GM12874 (cell line): ENCODE data around the gene ERC1.
A peak's percentile ranks its signal among the peaks of the same experiment; 100 is the strongest.

Experiments
- CTCF ChIP-seq: IDR thresholded peaks from 2 replicates; pipeline ENCODE4 v1.5.1; 2011; ENCODE audit warnings: low read depth, mild to moderate bottlenecking, control low read depth, low read length, moderate library complexity; ENCODE audit not compliant: insufficient read depth

The ERC1 gene

GRCh38 chr12:1530592-1531152 lies 539.6 kb downstream of the ERC1 start:
- no peak for TF ChIP-seq CTCF

GRCh38 chr12:1531153-1531653 lies 540.2 kb downstream of the ERC1 start:
- no peak for TF ChIP-seq CTCF

GRCh38 chr12:1531654-1532374 lies 540.8 kb downstream of the ERC1 start:
- no peak for TF ChIP-seq CTCF

- no peak for TF ChIP-seq CTCF
These were observed 541.5 kb downstream of the ERC1 start for GRCh38 chr12:1532375-1533165.

- TF ChIP-seq CTCF, result peak; percentile 37
These were observed 542.2 kb downstream of the ERC1 start for GRCh38 chr12:1533205-1533601.

- no peak for TF ChIP-seq CTCF
These were observed 542.7 kb downstream of the ERC1 start for GRCh38 chr12:1533602-1534304.

GRCh38 chr12:1534748-1535147 lies 543.7 kb downstream of the ERC1 start:
- TF ChIP-seq CTCF, result no peak
